HG03025 (cell line): ENCODE results near the gene SCTR.

Source experiments
- ATAC-seq: cut with Tn5 transposase; IDR thresholded peaks from one replicate; pipeline ENCODE4 v1.9.1; 2021; ENCODE audit warnings: mild to moderate bottlenecking, moderate library complexity; ENCODE audit not compliant: unreplicated experiment, low FRiP score

The SCTR gene

GRCh38 chr2:119475857-119476244, 48.4 kb downstream of the SCTR start:
- ATAC-seq = no peak

DNA sequence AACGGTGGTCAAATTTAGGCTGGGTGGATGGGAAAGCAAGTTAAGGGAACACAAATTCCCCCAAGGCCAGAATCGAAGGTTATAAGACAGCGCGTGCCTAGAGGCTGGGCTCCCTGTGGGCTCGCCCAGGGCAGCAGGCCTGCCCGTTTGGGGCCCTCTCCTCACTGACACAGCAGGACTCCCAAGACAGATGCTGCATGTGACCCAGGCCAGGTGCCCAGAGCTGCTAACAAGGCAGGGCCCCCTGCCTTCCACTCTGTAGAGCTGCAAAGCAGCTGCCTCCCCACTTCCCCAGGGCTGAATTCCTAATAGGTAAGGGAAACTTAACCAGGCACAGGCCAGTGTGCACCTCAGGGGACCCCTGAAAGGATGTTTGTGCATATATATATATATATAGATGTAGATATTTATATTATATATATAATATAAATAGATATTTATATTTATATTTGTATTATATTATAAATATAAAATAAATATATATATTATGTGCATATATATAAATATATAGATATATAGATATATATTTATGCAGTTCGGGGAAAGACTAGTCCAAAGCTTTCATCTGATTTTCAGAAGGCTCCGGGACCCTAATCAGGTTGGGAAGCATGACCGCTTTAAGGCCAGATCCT, 48.9 kb downstream of the SCTR start:
- no peak for ATAC-seq

- no peak for ATAC-seq
Observed at GRCh38 chr2:119474371-119475224, 49.7 kb downstream of the SCTR start.

- ATAC-seq = no peak
Observed at GRCh38 chr2:119473621-119474370, 50.5 kb downstream of the SCTR start.

- ATAC-seq = no peak
Observed at GRCh38 chr2:119472749-119473148, 51.5 kb downstream of the SCTR start.

DNA sequence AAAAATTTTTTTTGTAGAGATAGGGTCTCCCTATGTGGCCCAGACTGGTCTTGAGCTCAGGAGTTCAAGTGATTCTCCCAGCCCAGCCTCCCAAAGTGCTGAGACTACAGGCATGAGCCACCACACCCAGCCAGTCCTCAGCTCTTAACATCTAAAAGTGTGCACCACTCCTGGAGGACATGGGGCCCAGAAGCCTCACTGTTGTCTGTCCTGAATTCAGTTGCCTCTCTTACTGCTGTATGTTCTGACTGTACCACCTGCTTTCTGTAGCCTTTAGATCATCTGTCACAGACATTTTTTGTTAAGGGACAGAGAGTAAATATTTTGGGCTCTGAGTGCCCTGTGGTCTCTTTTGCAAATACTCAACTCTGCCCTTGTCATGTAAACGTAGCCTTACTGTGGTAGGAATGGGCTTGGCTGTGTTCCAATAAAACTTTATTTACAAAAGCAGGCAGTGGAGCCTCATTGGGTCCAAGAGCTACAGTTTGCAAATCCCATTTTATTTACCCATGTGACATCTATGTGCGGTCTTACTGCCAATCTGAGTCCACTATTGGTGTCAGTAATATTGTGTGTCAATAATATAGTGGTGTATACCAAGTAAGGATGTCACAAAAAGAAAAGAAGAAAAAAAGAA, 54.5 kb downstream of the SCTR start:
- ATAC-seq = no peak

DNA sequence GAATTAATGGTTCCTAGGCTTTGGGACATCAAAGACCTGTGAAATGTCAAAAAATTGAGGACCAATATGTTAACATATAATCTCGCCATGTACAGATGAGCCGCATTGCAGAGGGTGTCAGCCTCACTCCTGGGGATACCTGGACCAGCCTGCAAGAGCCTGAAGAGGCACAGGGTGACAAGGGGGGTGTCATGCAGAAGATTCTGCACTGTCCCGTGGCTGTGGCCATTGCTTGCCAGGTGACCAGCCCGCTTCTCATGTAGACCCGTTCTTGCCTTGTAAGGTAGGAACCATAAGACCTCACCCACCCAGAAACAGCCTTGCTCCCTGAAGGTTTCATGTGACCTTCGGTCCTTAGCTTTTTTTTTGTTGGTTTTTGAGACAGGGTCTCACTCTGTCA, 55.2 kb downstream of the SCTR start:
- ATAC-seq = no peak

- ATAC-seq = no peak
Observed at GRCh38 chr2:119468154-119468955, 55.9 kb downstream of the SCTR start.

GRCh38 chr2:119466373-119466772, 57.9 kb downstream of the SCTR start:
- no peak for ATAC-seq

GRCh38 chr2:119465687-119466086, 58.6 kb downstream of the SCTR start:
- ATAC-seq = no peak

DNA sequence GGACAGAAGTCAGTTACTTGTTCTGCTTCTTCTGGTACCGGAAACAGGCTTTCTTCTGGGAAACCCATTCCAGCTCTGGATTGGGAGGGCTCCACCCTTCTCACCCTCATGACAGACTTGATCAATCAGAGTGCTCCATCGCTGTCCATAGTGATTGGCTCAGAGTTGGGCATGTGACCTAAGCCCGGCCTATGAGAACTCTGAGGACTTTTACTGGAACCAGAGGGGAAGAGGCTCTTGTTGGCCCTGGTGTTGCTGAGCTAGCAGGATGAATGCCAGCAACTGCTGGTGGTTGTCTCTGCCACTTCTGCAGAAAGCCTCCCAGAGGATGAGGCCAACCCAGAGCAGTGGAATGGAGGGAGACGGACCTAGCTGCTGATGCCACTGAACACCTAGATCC, 59.3 kb downstream of the SCTR start:
- ATAC-seq = no peak

DNA sequence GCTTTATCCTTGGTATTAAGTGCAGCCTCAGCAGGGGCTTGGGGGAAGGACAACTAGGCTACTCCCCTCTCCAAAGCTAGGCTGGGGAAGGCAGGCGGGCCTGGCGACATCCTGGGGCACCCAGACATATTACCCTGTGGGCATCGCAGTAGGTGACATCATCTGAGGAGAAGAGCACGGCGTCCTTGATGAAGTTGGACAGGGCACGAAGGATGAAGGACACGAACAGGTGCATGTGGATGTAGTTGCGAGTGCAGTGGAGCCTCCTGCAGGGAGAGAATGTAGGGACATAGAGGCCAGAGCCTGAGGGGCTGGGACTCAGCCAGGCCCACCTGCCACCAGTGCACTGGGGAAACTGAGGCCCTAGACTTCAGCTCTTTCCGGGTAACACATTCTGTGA, 60.3 kb downstream of the SCTR start:
- no peak for ATAC-seq

GRCh38 chr2:119463136-119463535, 61.1 kb downstream of the SCTR start:
- no peak for ATAC-seq

GRCh38 chr2:119462574-119462973, 61.7 kb downstream of the SCTR start:
- no peak for ATAC-seq

GRCh38 chr2:119461811-119462210, 62.5 kb downstream of the SCTR start:
- no peak for ATAC-seq

- ATAC-seq = no peak
Observed at GRCh38 chr2:119460076-119460475, 64.2 kb downstream of the SCTR start.

DNA sequence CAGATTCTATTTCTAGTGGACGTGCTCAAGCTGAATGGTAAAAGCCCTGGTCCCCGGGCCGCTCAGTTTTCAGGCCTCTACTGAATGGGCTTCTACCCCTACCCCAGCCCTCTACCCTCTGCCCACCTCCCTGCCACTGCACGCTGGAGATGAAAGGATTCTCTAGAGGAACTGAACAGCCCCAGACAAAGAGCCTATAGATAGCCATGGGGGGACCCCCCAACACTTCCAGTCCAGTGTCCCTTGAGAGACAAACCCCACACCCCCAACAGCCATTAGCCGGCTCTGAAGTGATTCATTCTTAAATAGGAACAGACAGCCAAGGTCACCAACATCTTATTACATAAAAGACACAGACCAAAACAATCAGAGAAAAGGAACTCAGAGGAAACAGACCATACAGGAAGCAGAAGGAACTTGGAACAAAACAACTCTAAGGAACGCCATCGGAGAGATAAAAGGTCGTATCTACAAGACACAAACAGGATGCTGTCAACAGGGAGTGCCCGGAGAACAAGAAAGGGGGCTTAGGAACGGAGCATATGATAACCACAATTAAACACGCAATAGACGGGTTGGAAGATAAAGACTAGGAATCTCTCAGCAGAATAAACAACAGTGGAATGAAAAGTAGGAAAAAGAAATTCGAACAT, 69.1 kb downstream of the SCTR start:
- ATAC-seq = no peak

GRCh38 chr2:119453972-119454593, 70.2 kb downstream of the SCTR start:
- ATAC-seq = no peak

- no peak for ATAC-seq
Observed at GRCh38 chr2:119451336-119452050, 72.8 kb downstream of the SCTR start.
